Activated CD4-positive, alpha-beta memory T cell treated with anti-CD3 and anti-CD28 coated beads, Interleukin-2, amount 10 ng/mL, durations not matched to agents 7 days and 5 days (primary cell): Measurements from ENCODE around the gene PUS10. TPM values are rescaled to one million over a fixed set of nuclear protein-coding genes. Genes with fewer than 3 reads are reported as not detected.

Experiments used
- CTCF ChIA-PET: fragments of 350-600 bp; sonication (Branson Sonifier 250); formaldehyde crosslinking; loops from one replicate; lab custom pipeline; 2021; ENCODE audit warnings: antibody characterized with exemption, inconsistent platforms; lab: Charles Lee
- POLR2A ChIA-PET: fragments of 350-600 bp; sonication (Branson Sonifier 250); formaldehyde crosslinking; loops from one replicate; lab custom pipeline; 2021; ENCODE audit warnings: antibody characterized with exemption; lab: Charles Lee
- DNase-seq: peaks from one replicate; pipeline ENCODE4 v3.0.0-alpha.2; 2020
- H3K27ac Mint-ChIP-seq: one replicate; pipeline ENCODE4 v1.8.0; 2021; ENCODE audit warnings: mild to moderate bottlenecking, mixed read lengths
- H3K27me3 Mint-ChIP-seq: one replicate; pipeline ENCODE4 v1.8.0; 2021; ENCODE audit warnings: mixed read lengths
- H3K36me3 Mint-ChIP-seq: one replicate; pipeline ENCODE4 v1.8.0; 2021; ENCODE audit warnings: low read depth, mixed read lengths
- H3K4me1 Mint-ChIP-seq: one replicate; pipeline ENCODE4 v1.8.0; 2021; ENCODE audit warnings: mixed read lengths
- H3K4me3 Mint-ChIP-seq: one replicate; pipeline ENCODE4 v1.8.0; 2021; ENCODE audit warnings: mild to moderate bottlenecking, mixed read lengths
- H3K9me3 Mint-ChIP-seq: one replicate; pipeline ENCODE4 v1.8.0; 2021; ENCODE audit warnings: mixed read lengths
- total RNA-seq, 2 experiments: library from RNA; stranded (reverse); gene quantifications; one replicate each; pipeline ENCODE4 v1.2.3, GENCODE V29; 2021

PUS10 gene
- total RNA-seq, 2 experiments from 2014 or later, result 7.3 to 7.5 TPM

GRCh38 chr2:60899230-60899891 lies 118.7 kb downstream of the PUS10 start:
- H3K9me3 Mint-ChIP-seq, result no peaks in the 10 kb centered on the region
- POLR2A ChIA-PET, result interaction anchor here (1.1 kb wide), 1 partner anchor 13 kb away, joined by 3 read pairs; no protein-coding TSS in a partner anchor
- no peak overlapping the region for H3K4me3 Mint-ChIP-seq
- H3K36me3 Mint-ChIP-seq, result peaks cover 48% of the 10 kb centered on the region
- CTCF ChIA-PET, result interaction anchor here (0.6 kb wide), 1 partner anchor 131 kb away, joined by 3 read pairs; no protein-coding TSS in a partner anchor
- H3K27me3 Mint-ChIP-seq, result no peaks in the 10 kb centered on the region
- no peak for DNase-seq
- H3K27ac Mint-ChIP-seq, result no peak overlapping the region
- peaks cover 7% of the 10 kb centered on the region for H3K4me1 Mint-ChIP-seq

DNA sequence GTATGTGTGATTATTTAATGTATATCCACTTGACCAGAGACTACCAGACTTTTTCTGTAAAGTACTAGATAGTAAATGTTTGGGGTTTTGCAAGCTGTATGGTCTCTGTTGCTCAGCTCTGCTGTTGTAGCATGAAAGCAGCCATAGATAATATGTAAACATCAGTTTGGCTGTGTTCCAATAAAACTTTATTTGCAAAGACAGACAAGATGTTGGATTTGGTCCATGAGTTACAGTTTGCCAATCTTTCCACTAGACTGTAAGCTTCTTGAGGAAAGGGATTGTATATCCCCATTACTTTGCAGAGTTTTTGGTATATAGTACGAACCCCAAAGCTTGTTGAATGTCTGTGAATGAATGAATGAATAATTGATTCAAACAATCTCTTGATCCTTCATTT lies 119.5 kb downstream of the PUS10 start:
- peaks cover 53% of the 10 kb centered on the region for H3K36me3 Mint-ChIP-seq
- no peaks in the 10 kb centered on the region for H3K27me3 Mint-ChIP-seq
- no peak for DNase-seq
- H3K9me3 Mint-ChIP-seq, result no peaks in the 10 kb centered on the region
- POLR2A ChIA-PET, result no interaction called here
- CTCF ChIA-PET, result interaction anchor here (0.6 kb wide), 1 partner anchor 131 kb away, joined by 3 read pairs; no protein-coding TSS in a partner anchor
- no peak overlapping the region for H3K27ac Mint-ChIP-seq
- no peak overlapping the region for H3K4me3 Mint-ChIP-seq
- peaks cover 7% of the 10 kb centered on the region for H3K4me1 Mint-ChIP-seq

Other genes with a start within 250 kb of the PUS10 start
- gene REL, start 136.7 kb downstream of the PUS10 start, total RNA-seq, result 10 to 100 TPM; 22.9 to 24.0 TPM
- 10 to 100 TPM; 20.3 to 20.6 TPM for gene PEX13, start 535 bp downstream of the PUS10 start, total RNA-seq
- 10 to 100 TPM in 1 of 2 experiments, 1 to 10 TPM in 1; 9.9 to 10.8 TPM for gene SANBR, start 47.6 kb upstream of the PUS10 start, total RNA-seq
- 10 to 100 TPM in 1 of 2 experiments, 1 to 10 TPM in 1; 8.7 to 10.2 TPM for gene C2orf74, start 143.9 kb upstream of the PUS10 start, total RNA-seq